Kidney (tissue), 14 donors: Measurements from ENCODE around the gene DNAJA3. TPM values are rescaled to one million over a fixed set of nuclear protein-coding genes. Genes with fewer than 3 reads are reported as not detected.

Experiments used
- DNase-seq, 5 donors: peaks; one replicate each; pipeline ENCODE4 v3.0.0-alpha.2; 2013 to 2020
- FAIRE-seq: peaks from 2 replicates; lab custom pipeline; 2012; peaks lifted over from hg19 to GRCh38; lab: Jason Lieb, UNC
- H3K27ac ChIP-seq, 2 donors: one replicate each; pipeline ENCODE4 v1.7.0; 2013; ENCODE audit warnings: low read depth in 2 of 2, low read length in 2 of 2, inconsistent platforms in 1 of 2
- H3K27me3 ChIP-seq: one replicate; pipeline ENCODE4 v1.7.1; 2013; ENCODE audit warnings: low read length, inconsistent platforms; ENCODE audit not compliant: control insufficient read depth, insufficient read depth
- H3K36me3 ChIP-seq, 3 donors: one replicate each; pipeline versions ENCODE4 v1.7.0 to v1.7.1; 2013; ENCODE audit warnings: low read length in 3 of 3, control low read depth in 1 of 3, inconsistent platforms in 1 of 3; ENCODE audit not compliant: insufficient read depth in 3 of 3, control insufficient read depth in 2 of 3
- H3K4me1 ChIP-seq, 3 donors: one replicate each; pipeline versions ENCODE4 v1.7.0 to v1.7.1; 2013; ENCODE audit warnings: low read length in 3 of 3, inconsistent platforms in 1 of 3, low read depth in 1 of 3; ENCODE audit not compliant: control insufficient read depth in 2 of 3, insufficient read depth in 2 of 3
- H3K4me3 ChIP-seq, 3 donors: one replicate each; pipeline versions ENCODE4 v1.7.0 to v1.8.1; 2013; ENCODE audit warnings: low read length in 3 of 3, control low read depth in 1 of 3, inconsistent platforms in 1 of 3
- H3K9ac ChIP-seq, 3 donors: one replicate each; pipeline versions ENCODE4 v1.7.0 to v1.7.1; 2013; ENCODE audit warnings: low read length in 3 of 3, control low read depth in 1 of 3, inconsistent platforms in 1 of 3
- H3K9me3 ChIP-seq, 3 donors: one replicate each; pipeline versions ENCODE4 v1.7.0 to v1.7.1; 2013; ENCODE audit warnings: low read length in 3 of 3, control low read depth in 1 of 3, inconsistent platforms in 1 of 3; ENCODE audit not compliant: control insufficient read depth in 2 of 3, insufficient read depth in 1 of 3
- intact Hi-C: fragments of 100-400 bp; cut with DNase I; formaldehyde crosslinking; loops from one replicate; pipeline ENCODE4 v1.11.1; 2022
- polyA plus RNA-seq: library from polyadenylated mRNA; stranded (reverse); fragments of 350-450 nt; fragmentation: Illumina TruSeq; extraction: RNeasy Lipid Tissue Mini Kit (QIAGEN cat#74804); gene quantifications from one replicate; pipeline ENCODE4 v1.2.3, GENCODE V29; 2014; ENCODE audit warnings: low read depth, low replicate concordance; ENCODE audit not compliant: insufficient read depth
- total RNA-seq: library from RNA; stranded (reverse); fragmentation: NEBNext Ultra II Directional; extraction: Animal tissue kit (Norgen Biotek cat#: 25700); gene quantifications from one replicate; pipeline ENCODE4 v1.2.1, GENCODE V29; 2021
- TF ChIP-seq, protein P1 (sequence below): IDR thresholded peaks from 3 replicates; pipeline ENCODE4 v1.5.1; 2012; ENCODE audit warnings: mild to moderate bottlenecking, moderate library complexity, borderline replicate concordance; ENCODE audit not compliant: insufficient read depth; ENCODE audit errors: extremely low read depth
- donor health status: control.
- donor health status: control.
- donor health status: control.
- donor health status: control.
- donor health status: control.
- donor health status: DM: yes; HTN: yes; CAD: no.
- donor health status: Normal renal cell carcinoma (clear cell type).

The DNAJA3 gene
- total and polyA plus RNA-seq, 2 donors from 2014 or later = 41.1 to 49.4 TPM

DNA sequence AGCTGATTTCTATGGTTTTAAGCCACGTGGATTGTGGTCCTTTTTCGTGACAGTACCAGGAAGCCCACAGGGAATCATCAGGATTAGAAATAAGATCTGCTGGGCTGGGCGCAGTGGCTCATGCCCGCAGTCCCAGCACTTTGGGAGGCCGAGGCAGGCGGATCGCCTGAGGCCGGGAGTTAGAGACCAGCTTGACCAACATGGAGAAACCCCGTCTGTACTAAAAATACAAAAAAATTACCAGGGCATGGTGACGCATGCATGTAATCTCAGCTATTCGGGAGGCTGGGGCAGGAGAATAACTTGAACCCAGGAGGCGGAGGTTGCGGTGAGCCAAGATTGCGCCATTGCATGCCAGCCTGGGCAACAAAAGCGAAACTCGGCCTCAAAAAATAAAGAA, 42.2 kb downstream of the DNAJA3 start:
- Histone ChIP-seq H3K4me3 (no peak overlapping the region), H3K9ac (no peak overlapping the region), H3K4me1 (no peaks in the 10 kb centered on the region), H3K27me3 (no peaks in the 10 kb centered on the region), H3K27ac (no peak overlapping the region), H3K9me3 (no peaks in the 10 kb centered on the region), H3K36me3 (peaks cover 2 to 16% (median 8%) of the 10 kb centered on the region in 3 donors)
- DNase-seq = no peak
- no peak for FAIRE-seq
- TF ChIP-seq, protein P1, sequence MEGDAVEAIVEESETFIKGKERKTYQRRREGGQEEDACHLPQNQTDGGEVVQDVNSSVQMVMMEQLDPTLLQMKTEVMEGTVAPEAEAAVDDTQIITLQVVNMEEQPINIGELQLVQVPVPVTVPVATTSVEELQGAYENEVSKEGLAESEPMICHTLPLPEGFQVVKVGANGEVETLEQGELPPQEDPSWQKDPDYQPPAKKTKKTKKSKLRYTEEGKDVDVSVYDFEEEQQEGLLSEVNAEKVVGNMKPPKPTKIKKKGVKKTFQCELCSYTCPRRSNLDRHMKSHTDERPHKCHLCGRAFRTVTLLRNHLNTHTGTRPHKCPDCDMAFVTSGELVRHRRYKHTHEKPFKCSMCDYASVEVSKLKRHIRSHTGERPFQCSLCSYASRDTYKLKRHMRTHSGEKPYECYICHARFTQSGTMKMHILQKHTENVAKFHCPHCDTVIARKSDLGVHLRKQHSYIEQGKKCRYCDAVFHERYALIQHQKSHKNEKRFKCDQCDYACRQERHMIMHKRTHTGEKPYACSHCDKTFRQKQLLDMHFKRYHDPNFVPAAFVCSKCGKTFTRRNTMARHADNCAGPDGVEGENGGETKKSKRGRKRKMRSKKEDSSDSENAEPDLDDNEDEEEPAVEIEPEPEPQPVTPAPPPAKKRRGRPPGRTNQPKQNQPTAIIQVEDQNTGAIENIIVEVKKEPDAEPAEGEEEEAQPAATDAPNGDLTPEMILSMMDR = no peak
- intact Hi-C loops = no loop called here

DNA sequence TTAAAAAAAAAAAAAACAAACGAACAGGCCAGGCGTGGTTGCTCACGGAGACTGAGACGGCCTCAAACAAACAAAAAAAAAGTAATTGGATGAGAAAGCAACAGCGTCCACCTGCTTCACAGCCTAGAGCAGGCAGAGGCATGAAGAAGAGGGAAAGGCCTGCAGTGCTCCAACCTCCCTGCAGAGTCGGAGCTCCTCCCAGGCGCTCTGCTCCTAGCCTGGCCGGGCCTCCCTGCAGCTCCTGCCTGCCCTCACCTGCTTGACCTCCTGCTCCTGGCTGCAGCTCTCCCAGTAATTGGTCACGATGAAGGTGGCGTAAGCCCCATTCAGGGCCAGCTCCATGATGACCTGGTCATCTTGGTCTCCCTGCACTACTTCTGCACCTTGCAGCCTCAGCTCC, 43.3 kb downstream of the DNAJA3 start:
- Histone ChIP-seq H3K27ac (no peak overlapping the region), H3K4me3 (no peak overlapping the region), H3K4me1 (no peaks in the 10 kb centered on the region), H3K27me3 (no peaks in the 10 kb centered on the region), H3K9me3 (no peaks in the 10 kb centered on the region), H3K9ac (no peak overlapping the region), H3K36me3 (peaks cover 2 to 9% (median 8%) of the 10 kb centered on the region in 3 donors)
- intact Hi-C loops = no loop called here
- no peak for DNase-seq
- FAIRE-seq = no peak
- TF ChIP-seq, protein P1 = no peak

DNA sequence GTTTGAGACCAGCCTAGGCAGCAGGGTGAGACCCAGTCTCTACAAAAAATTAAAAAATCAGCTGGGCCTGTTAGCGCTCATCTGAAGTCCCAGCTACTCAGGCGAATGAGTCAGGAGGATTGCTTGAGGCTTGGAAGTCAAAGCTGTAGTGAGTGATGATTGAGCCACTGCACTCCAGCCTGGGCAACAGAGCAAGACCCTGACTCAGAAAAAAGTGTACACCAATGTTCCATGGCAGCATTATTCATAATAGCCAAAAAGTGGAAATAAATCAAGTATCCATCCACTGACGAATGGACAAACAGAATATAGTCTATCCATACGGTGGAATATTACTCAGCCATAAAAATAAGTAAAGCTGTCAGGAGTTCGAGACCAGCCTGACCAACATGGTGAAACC, 46.2 kb downstream of the DNAJA3 start:
- TF ChIP-seq, protein P1 = no peak
- DNase-seq (no peak), FAIRE-seq (no peak)
- H3K9me3 ChIP-seq = no peaks in the 10 kb centered on the region
- H3K4me1 ChIP-seq = peaks cover 0 to 3% (median 3%) of the 10 kb centered on the region in 3 donors
- H3K27ac ChIP-seq = no peak overlapping the region
- peaks cover under 1 to 5% (median 2%) of the 10 kb centered on the region in 3 donors for H3K36me3 ChIP-seq
- H3K27me3 ChIP-seq = no peaks in the 10 kb centered on the region
- intact Hi-C loops = no loop called here
- H3K9ac ChIP-seq = no peak overlapping the region
- H3K4me3 ChIP-seq = no peak overlapping the region

DNA sequence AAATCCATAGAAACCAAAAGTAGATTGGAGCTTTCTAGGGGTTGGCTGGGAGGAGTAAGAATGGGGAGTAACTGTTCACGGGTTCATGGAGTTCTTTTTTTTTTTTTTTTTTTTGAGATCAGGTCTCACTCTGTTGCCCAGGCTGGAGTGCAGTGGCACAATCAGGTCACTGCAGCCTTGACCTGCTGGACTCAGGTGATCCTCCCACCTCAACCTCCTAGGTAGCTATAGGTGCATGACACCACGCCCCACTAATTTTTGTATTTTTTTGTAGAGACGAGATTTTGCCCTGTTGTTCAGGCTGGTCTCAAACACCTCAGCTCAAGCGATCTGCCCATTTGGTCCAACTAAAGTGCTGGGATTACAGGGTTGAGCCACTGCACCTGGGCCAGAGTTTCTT, 47.2 kb downstream of the DNAJA3 start:
- TF ChIP-seq, protein P1 = no peak
- Histone ChIP-seq H3K4me1 (peaks cover 0 to 3% (median 3%) of the 10 kb centered on the region in 3 donors), H3K36me3 (peaks cover 0 to 5% (median 2%) of the 10 kb centered on the region in 3 donors), H3K4me3 (no peak overlapping the region), H3K9me3 (no peaks in the 10 kb centered on the region), H3K27me3 (no peaks in the 10 kb centered on the region), H3K9ac (no peak overlapping the region), H3K27ac (no peak overlapping the region)
- no peak for DNase-seq
- FAIRE-seq = no peak
- intact Hi-C loops = no loop called here
